CD14-positive monocyte (primary cell): ENCODE data around the gene GINS2. TPM values are rescaled to one million over a fixed set of nuclear protein-coding genes. Genes with fewer than 3 reads are reported as not detected.

Experiments
- DNase-seq, 3 donors: peaks; one replicate each; pipeline ENCODE4 v3.0.0-alpha.2; 2011 to 2022
- H2AFZ ChIP-seq: 2 replicates; pipeline ENCODE4 v1.6.0; 2012; ENCODE audit warnings: mild to moderate bottlenecking, low read depth, low read length, inconsistent platforms; ENCODE audit not compliant: insufficient read depth, poor library complexity, severe bottlenecking
- H3K27ac ChIP-seq, 2 donors: 1 replicate in 1 of 2; 2 replicates in 1 of 2; pipeline ENCODE4 v1.5.1; 2012 to 2013; ENCODE audit warnings: low read length in 2 of 2, control low read depth in 1 of 2, inconsistent platforms in 1 of 2, low read depth in 1 of 2, mild to moderate bottlenecking in 1 of 2
- H3K27me3 ChIP-seq, 2 donors: one replicate each; pipeline versions ENCODE4 v1.6.0 to v1.6.1; 2011 to 2013; ENCODE audit warnings: low read length in 2 of 2; ENCODE audit not compliant: control insufficient read depth in 2 of 2, insufficient read depth in 2 of 2
- H3K36me3 ChIP-seq, 2 donors: replicated peaks in 1 of 2; 1 replicate in 1 of 2; 2 replicates in 1 of 2; pipeline versions ENCODE4 v1.5.1 to v1.6.1; 2012 to 2013; ENCODE audit warnings: low read length in 2 of 2, control low read depth in 1 of 2, inconsistent platforms in 1 of 2, mild to moderate bottlenecking in 1 of 2; ENCODE audit not compliant: insufficient read depth in 2 of 2, control insufficient read depth in 1 of 2
- H3K4me1 ChIP-seq, 2 donors: 1 replicate in 1 of 2; 2 replicates in 1 of 2; pipeline versions ENCODE4 v1.5.1 to v1.6.1; 2012 to 2013; ENCODE audit warnings: low read length in 2 of 2, control low read depth in 1 of 2, inconsistent platforms in 1 of 2, mild to moderate bottlenecking in 1 of 2, moderate library complexity in 1 of 2; ENCODE audit not compliant: insufficient read depth in 2 of 2, control insufficient read depth in 1 of 2
- H3K4me2 ChIP-seq: replicated peaks from 2 replicates; pipeline ENCODE3; 2012; ENCODE audit warnings: low read length, moderate library complexity, mild to moderate bottlenecking; ENCODE audit not compliant: poor library complexity, severe bottlenecking; ENCODE audit errors: extremely low read depth
- H3K4me3 ChIP-seq, 3 experiments: fragments of 200-600 bp in 1 of 3; sonication (generic) in 1 of 3; replicated peaks in 1 of 3; 1 replicate in 2 of 3; 2 replicates in 1 of 3; pipeline ENCODE4 v1.5.1; 2011 to 2013; ENCODE audit warnings: low read length in 3 of 3, mild to moderate bottlenecking in 3 of 3, control low read depth in 2 of 3, low read depth in 2 of 3, inconsistent platforms in 1 of 3, moderate library complexity in 1 of 3
- H3K79me2 ChIP-seq: 2 replicates; pipeline ENCODE4 v1.6.0; 2012; ENCODE audit warnings: mild to moderate bottlenecking, control low read depth, inconsistent platforms, low read length, moderate library complexity; ENCODE audit not compliant: insufficient read depth
- H3K9ac ChIP-seq: 2 replicates; pipeline ENCODE4 v1.6.0; 2017; ENCODE audit warnings: low read length, mild to moderate bottlenecking; ENCODE audit not compliant: insufficient read depth, poor library complexity, severe bottlenecking
- H3K9me3 ChIP-seq, 2 donors: replicated peaks in 1 of 2; 1 replicate in 1 of 2; 2 replicates in 1 of 2; pipeline versions ENCODE4 v1.5.1 to v1.6.1; 2012 to 2013; ENCODE audit warnings: low read length in 2 of 2, control low read depth in 1 of 2; ENCODE audit not compliant: control insufficient read depth in 1 of 2, insufficient read depth in 1 of 2
- H4K20me1 ChIP-seq: 2 replicates; pipeline ENCODE4 v1.6.0; 2012; ENCODE audit warnings: mild to moderate bottlenecking, low read length, control low read depth, moderate library complexity; ENCODE audit not compliant: insufficient read depth
- H3K27ac Mint-ChIP-seq, 7 donors: one replicate each; pipeline ENCODE4 v1.8.0; 2020; ENCODE audit warnings: mild to moderate bottlenecking in 7 of 7, mixed read lengths in 7 of 7, moderate library complexity in 6 of 7, inconsistent platforms in 2 of 7
- H3K27me3 Mint-ChIP-seq, 3 donors: one replicate each; pipeline ENCODE4 v1.8.0; 2021 to 2022; ENCODE audit warnings: low read depth in 3 of 3, mild to moderate bottlenecking in 3 of 3, mixed read lengths in 3 of 3, moderate library complexity in 3 of 3, inconsistent platforms in 1 of 3
- H3K36me3 Mint-ChIP-seq, 2 donors: one replicate each; pipeline ENCODE4 v1.8.0; 2020; ENCODE audit warnings: mixed read lengths in 2 of 2, inconsistent platforms in 1 of 2, mild to moderate bottlenecking in 1 of 2
- H3K4me1 Mint-ChIP-seq: one replicate; pipeline ENCODE4 v1.8.0; 2020; ENCODE audit warnings: mild to moderate bottlenecking, mixed read lengths
- H3K4me3 Mint-ChIP-seq, 2 donors: one replicate each; pipeline ENCODE4 v1.8.0; 2020; ENCODE audit warnings: mild to moderate bottlenecking in 2 of 2, mixed read lengths in 2 of 2, moderate library complexity in 1 of 2
- H3K9me3 Mint-ChIP-seq, 7 donors: one replicate each; pipeline ENCODE4 v1.8.0; 2020 to 2022; ENCODE audit warnings: mixed read lengths in 7 of 7, mild to moderate bottlenecking in 6 of 7, moderate library complexity in 6 of 7, inconsistent platforms in 2 of 7
- CTCF ChIP-seq: fragments of 200-600 bp; IDR thresholded peaks from one replicate; pipeline ENCODE4 v1.8.0; 2022; ENCODE audit warnings: antibody characterized with exemption, mild to moderate bottlenecking
- WGBS: methylation state at CpG from one replicate; pipeline ENCODE4 v1.1.5; 2013; ENCODE audit warnings: missing lambda C conversion rate; ENCODE audit not compliant: insufficient coverage; 5-methylcytosine and 5-hydroxymethylcytosine counted together
- intact Hi-C, 2 donors: fragments of 100-400 bp; cut with micrococcal nuclease; formaldehyde crosslinking; loops; one replicate each; pipeline versions ENCODE4 v1.15.0 to v1.15.1; 2023
- polyA plus RNA-seq, 3 donors: library from polyadenylated mRNA; depleted of rRNA in 1 of 3; unstranded in 2 of 3; stranded (reverse) in 1 of 3; fragments of 300-500 nt in 2 of 3; fragments of >200 nt in 1 of 3; fragmentation: Illumina TruSeq in 2 of 3; gene quantifications; 1 replicate in 2 of 3; 2 replicates in 1 of 3; pipeline ENCODE4 v1.2.3, GENCODE V29; 2012 to 2021

Gene GINS2
- polyA plus RNA-seq, 3 donors: 0.13 to 0.28 TPM; not detected in 1

- H3K4me3 ChIP-seq: no peak overlapping the region
- H3K27ac ChIP-seq: no peak overlapping the region
- H3K27me3 ChIP-seq: no peaks in the 10 kb centered on the region
- no peak overlapping the region for H2AFZ ChIP-seq
- 95% methylated on average over 33 of the region's 36 CpGs for WGBS
- no peaks in the 10 kb centered on the region for H3K9me3 ChIP-seq
- DNase-seq: no peak
- H4K20me1 ChIP-seq: peaks cover 100% of the 10 kb centered on the region
- Mint-ChIP-seq H3K27me3 (no peaks in the 10 kb centered on the region), H3K36me3 (peaks cover 14 to 47% of the 10 kb centered on the region in 2 donors), H3K27ac (peak overlapping the region in 1 of 7 donors; percentile 13), H3K4me3 (no peak overlapping the region), H3K9me3 (peaks cover 0 to 1% (median 0%) of the 10 kb centered on the region in 7 donors), H3K4me1 (peaks cover 12% of the 10 kb centered on the region)
- H3K9ac ChIP-seq: no peak overlapping the region
- peaks cover 34 to 46% of the 10 kb centered on the region in 2 donors for H3K36me3 ChIP-seq
- peaks cover 11 to 12% of the 10 kb centered on the region in 2 donors for H3K4me1 ChIP-seq
- peaks cover 90% of the 10 kb centered on the region for H3K79me2 ChIP-seq
- H3K4me2 ChIP-seq: no peak overlapping the region
- TF ChIP-seq CTCF: no peak
- intact Hi-C loops: no loop called here
Measured at GRCh38 chr16:85637061-85637807, 51.5 kb downstream of the GINS2 start.

- intact Hi-C loops: no loop called here
- peaks cover 0 to 1% (median 0%) of the 10 kb centered on the region in 7 donors for H3K9me3 Mint-ChIP-seq
- H3K36me3 Mint-ChIP-seq: peaks cover 14 to 47% of the 10 kb centered on the region in 2 donors
- peaks cover 4% of the 10 kb centered on the region for H3K4me1 Mint-ChIP-seq
- Histone ChIP-seq H3K27me3 (no peaks in the 10 kb centered on the region), H3K27ac (no peak overlapping the region), H3K79me2 (peaks cover 90% of the 10 kb centered on the region), H3K36me3 (peaks cover 34 to 46% of the 10 kb centered on the region in 2 donors), H3K9me3 (no peaks in the 10 kb centered on the region), H4K20me1 (peaks cover 100% of the 10 kb centered on the region), H2AFZ (no peak overlapping the region), H3K4me2 (no peak overlapping the region), H3K4me3 (no peak overlapping the region), H3K9ac (no peak overlapping the region), H3K4me1 (peaks cover 2 to 3% of the 10 kb centered on the region in 2 donors)
- no peak for DNase-seq
- no peak overlapping the region for H3K4me3 Mint-ChIP-seq
- WGBS: 94% methylated on average over 16 of the region's 27 CpGs
- no peak for TF ChIP-seq CTCF
- no peaks in the 10 kb centered on the region for H3K27me3 Mint-ChIP-seq
- H3K27ac Mint-ChIP-seq: no peak overlapping the region
Measured at GRCh38 chr16:85636234-85636812, 52.4 kb downstream of the GINS2 start.
